ENCODE measurements around the gene ARRDC3.

ARRDC3 gene

DNA sequence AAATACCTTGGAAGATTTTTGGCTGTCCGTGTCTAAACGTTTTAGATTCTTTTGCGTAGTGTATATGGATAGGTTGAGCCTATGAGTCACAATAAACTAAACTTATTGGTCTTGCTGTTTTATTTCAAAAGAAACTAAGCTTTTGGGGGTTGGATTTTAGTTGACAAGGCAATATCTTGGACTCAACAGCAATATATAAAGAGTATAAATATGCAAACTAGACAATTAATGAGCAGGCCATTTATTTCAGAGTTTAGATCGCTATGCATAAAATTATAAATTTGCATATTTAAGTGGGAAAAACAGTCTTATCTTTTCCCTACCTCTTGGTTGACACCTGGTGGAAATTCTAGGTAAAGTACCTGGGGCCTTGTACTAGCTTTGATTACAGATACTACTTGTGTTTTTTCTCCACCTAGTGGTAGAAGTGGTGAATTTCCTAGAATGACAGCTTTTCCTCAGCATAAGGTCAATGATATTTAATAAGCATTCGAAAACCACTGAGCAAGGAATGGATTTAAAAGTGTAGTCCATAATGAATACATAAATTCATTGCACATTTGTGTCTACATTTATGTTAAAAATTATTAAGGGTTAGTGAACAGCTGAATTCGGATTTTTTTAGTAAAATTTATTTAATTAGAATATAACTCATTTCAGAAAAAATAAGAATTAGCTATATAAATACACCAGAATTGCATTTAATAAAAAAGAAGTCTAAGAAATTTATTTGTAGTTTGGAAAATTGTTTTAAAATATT, 1.7 kb upstream of the ARRDC3 start:
- no peak for DNase-seq

DNA sequence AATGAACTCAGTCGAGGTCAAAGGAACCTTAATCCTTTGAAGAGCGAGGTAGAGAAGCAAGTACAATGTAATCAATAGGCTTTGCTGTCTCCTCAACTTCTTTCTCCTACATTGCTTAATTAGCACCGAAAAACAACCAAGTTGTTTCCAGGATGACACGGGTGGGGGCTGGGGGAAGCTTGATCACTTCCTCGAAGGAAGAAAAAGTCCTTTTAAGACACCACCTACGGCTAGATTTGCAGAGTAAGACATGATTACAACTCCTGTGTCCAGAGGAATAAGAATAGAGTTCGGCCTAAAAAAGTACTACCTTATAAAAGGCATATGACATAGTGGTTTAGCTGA, 811 bp upstream of the ARRDC3 start:
- peak; percentile 21 to 30 for DNase-seq

DNA sequence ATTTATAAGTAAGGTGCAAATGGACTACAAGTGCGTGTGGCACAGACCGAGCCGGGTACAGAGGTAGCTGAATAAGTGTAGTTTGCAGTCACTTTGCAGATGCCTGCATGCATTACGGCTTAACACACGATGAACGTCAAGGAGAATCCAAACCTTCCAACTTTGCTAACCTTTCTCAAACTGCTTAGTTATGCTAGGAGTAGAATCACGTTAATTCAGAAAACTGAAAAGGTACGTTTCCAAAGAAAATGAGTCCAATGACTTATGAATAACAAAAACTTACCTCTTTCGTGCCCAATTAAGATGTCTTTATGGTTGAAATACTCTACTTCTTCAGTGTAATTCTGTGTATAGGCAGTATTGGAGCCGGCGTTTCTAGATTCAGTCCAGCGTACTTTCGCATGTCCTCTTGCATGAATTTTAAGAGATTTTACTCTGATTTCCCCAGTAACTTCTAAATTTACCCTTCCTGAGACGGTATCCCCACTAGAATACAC, 539 bp downstream of the ARRDC3 start:
- DNase-seq, result peak; percentile 25 to 37

DNA sequence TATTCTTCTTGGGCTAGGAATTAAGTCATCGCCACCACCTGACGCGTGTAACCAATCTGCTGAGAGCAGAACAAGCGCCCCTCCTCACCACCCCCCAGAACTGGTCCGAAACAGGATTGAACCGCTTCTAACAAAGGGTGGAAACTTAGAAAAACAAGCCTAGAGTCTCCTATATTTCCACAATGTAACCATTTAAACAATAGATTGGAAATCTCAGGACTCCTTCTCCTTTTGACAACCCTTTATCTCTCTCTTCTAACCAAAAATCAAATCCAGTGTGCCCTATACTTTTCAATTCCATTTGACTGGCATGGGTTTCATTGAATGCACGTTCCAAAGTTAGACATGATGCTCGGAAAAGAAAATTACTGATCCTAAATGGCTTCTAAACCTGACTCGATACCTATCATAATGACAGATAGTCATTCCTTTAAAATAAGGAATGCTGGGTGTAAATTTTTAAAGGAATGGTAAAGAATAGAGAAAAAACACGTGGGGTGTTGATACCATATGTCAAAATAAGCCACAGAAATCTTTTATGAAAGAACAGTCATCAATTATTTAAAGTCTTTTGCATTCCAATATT, 1.2 kb downstream of the ARRDC3 start:
- peak; percentile 65 to 72 for DNase-seq

DNA sequence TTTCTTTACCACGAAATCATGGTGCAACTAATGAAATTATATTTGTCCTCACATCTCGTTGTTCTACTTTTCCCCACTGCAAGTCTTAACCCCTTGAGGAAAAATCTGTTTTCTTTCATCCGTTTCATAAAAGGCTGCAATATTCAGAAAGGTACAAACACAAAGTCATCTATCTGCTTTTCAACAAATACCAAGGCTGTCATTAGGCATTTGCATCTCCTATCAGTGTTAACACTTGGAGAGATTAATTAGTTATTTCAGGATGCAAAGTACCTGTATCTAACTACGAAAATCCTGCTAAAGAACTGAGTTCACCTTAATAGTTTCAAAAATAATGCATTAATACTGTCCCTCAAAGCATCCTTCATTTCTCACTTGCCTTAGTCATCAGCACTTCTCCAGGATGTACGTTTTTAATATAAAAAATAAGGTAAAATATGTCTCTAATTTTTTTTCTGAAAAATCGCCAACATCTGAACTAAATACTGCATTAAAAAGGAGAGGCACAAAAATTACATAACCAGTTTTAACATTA, 1.8 kb downstream of the ARRDC3 start:
- DNase-seq, result no peak

DNA sequence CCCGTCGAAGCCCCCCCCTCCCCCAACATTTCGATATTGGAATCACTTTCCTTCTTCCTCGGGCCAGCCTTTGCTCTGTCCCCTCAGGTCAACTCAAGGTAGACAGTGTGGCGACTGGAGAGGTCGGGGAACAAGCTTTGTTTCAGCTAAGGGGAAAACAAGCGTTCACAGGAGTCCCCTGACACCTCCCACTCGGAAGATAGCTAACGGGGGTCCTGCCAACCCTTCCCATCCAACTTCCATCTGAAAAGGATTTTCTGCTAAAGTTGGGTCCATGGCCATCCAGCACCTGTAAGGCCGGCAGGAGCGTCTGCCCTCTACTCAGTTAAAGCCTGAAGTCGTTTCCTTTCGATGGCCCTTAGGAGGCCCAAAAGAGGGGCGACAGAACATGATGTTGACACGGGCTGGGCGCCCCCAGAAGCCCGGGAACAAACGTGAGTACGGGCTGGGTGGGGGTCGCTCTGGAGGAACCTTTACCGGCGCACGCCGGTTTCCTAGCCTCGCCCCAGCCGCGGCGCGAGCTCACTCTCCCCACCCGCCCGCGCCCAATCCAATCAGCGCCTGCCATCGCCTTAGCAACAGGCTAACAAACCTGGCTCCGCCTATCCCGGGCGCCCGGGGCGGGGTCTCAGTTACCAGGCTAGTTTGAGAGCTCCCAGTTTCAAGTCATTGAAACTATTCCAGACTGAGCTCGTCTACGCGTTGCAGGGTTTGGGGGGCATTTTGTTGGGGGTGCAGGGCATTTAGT, 2.5 kb downstream of the ARRDC3 start:
- DNase-seq, result peak; percentile 99

DNA sequence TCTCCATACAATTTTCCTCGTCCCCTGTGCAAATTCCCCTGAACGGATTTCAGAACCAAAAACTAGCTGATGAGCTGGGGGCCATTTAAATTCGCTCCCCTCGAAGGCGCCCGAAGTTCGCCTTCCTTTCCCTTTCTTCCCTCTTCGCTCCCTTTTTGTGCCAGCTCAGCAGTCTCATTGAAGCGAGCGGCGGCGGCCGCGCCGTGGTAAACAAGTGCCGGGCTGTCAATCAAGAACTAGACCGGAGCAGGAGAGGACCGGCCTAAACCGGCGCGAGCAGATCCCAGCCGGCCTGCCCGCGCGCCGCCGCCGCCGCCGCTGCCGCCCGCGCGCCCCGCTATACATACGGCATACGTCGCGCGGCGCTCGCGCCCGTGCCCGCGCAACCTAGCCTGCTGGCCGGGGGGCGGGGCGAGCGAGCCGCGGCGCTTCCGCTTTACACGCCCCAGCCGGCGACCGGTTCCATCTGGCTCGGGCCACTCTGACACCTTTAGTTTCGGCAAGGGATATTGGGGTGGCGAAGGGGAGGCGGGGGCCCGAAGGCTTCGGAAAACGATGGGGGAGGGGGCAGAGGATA, 3.1 kb downstream of the ARRDC3 start:
- DNase-seq, result peak; percentile 93

DNA sequence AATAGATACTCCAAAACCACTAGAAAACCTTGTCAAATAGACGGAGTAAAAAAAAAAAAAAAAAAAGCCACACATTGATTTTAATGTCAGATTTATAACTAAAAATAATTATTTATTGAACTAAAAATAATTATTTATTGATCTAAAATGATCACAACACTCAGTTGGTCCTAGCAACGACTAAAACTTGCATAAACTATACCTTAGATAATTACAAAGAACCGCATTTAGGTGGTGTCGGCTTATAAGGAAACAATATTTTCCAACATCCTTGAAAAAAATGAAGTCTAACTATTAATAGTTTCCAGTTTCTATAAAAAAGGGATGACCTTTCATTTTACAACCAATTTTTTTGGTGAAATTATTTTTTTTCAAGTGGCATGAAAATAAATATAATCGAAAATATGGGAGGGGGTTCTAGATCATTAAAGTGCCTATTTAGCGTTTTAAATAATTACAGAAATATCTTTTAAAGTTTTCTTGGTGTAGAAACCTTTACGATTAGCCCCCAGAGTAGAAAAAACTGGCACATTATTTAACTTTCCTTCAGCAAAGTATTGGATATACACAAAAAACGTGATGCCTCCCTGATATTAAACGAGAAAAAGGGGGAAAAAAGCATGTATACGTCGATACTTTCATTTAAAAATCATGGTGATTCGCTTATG, 3.7 kb downstream of the ARRDC3 start:
- DNase-seq, result no peak

DNA sequence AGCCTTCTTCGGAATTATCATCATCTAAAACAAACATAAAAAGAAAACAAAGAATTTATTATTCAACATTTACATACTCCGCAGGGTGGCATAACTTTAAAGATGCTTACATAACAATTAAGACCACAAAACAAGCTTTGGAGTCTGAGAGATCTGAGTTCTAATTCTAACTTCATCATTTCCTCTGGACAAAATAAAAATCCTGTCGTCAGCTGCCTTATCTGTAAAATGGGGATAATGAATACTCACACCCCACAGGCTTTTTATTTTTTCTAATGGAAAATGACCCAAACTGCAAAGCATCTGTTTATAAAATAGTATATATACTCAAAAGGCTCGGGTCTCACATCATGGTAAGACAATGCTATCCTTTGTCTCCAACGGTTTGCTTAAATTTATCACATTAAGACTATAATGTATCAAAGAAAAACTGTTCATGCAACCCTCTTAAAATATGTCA, 4.3 kb downstream of the ARRDC3 start:
- no peak for DNase-seq

DNA sequence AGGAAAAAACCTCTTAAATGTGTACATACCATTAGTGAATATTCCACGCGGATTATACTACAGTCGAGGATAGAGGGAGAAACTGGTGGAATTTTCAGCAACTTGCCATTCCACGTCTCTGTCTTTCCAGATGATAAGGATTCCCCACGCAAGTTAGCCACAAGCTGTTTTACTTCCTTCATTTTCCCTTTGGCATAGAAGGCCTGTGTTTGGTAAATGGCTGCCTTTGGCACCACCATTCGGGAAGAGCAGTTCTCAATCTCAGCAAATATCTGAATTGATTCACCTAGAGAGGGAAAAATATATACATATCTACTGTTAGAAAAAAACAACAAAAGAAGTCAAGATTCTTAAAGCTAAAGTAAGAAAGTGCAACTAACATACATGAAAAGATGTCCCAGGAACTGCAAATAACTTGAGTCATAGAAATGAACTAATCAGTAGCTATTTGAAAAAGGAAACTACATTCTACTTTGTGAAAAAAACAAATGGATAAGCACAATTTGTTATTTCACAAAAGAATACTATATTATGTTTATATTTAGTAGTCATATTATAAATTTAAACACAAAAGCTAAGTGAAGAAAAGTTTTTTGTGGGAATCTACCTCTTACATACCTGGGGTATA, 8.1 kb downstream of the ARRDC3 start:
- no peak for DNase-seq

DNA sequence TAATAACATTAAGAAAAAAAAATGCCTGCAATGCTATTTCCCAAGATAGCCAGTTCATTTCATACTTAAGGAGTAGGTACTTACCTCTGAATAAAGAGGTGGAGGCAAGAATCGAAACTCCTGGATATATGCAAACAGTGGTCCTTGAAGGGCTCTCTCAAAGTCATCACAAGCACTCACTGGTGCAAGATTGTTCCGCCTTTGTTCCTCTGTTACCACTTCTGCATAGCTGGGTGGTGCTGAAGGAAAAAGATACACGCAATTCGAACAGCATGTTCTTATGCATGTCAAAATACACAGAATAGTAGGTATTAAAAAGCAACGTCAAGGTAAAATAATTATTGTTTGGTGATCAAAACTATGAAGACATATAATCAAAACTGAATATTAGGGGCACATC, 9.5 kb downstream of the ARRDC3 start:
- DNase-seq, result no peak

DNA sequence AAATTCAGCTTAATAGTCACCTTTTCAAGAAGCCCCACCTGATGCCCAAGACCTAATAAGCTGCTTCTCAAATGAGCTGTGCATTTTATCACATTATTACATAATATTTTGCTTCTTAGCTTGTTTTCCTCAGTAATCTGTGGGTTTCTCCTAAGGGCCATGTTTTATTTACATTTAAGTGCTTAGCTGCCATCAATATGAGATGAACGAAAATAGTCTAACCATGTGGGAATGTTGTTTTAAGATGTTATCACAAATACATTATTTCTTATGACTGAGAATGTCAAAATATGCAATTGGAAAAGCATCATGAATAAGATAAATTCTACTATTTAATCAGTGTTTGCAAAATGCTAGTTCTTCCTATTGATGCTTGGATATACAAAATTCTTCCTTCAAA, 10.1 kb downstream of the ARRDC3 start:
- DNase-seq, result no peak

DNA sequence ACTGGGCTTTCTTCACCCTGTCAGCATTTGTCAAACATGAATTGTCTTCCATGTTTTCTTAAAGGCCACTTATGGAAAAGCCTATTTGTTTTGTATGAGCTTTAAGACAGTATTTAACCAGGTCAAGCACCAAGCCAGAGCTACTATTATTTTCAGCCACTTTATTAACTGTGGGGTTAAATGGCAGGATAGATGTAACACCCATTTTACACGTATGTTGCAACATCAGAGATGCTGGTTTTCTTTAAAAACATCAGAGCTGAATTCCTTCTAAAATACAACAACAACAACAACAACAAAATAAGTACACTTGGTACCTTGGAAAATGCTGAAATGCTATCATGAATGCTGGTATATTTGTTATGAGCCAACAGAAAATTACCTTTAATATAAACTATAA, 13.6 kb downstream of the ARRDC3 start:
- no peak for DNase-seq

DNA sequence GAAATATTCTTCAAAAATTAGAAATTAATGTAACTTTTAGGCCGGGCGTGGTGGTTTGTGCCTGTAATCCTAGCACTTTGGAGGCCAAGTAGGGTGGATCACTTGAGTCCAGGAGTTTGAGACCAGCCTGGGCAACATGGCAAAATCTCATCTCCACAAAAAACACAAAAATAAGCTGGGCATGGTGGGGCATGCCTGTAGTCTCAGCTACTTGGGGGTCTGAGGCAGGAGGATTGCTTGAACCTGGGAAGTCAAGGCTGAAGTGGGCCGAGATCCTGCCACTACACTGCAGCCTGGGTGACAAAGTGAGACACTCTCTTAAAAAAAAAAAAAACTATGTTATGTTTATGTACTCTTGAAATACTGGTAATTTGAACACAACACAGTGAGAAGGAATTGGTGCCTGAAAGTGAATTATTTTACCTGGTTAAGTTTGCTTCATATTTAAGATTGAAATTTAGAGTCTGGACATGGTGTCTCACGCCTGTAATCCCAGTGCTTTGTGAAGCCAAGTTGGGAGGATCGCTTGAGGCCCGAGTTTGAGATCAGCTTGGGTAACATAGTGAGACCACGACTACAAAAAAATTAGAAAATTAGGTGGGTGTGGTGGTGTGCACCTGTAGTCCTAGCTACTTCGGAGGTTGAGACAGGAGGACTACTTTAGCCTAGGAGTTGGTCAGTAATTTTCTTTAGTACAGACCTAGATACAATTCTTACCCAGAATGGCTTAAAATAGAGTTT, 15.0 kb downstream of the ARRDC3 start:
- no peak for DNase-seq

DNA sequence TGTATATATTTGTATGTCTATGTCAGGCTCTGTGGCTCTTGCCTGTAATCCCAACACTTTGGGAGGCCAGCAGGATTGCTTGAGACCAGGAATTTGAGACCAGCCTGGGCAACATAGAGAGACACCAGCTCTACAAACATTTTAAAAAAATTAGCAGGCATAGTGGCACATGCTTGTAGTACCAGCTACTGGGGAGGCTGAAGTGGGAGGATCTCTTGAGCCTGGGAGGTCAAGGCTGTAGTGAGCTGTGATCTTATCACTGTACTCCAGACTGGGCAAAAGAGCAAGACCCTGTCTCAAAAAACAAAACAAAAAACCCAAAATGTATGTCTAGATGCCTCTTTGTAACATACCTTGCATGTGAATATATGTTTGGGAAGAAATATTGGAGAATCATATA, 15.8 kb downstream of the ARRDC3 start:
- DNase-seq, result no peak

DNA sequence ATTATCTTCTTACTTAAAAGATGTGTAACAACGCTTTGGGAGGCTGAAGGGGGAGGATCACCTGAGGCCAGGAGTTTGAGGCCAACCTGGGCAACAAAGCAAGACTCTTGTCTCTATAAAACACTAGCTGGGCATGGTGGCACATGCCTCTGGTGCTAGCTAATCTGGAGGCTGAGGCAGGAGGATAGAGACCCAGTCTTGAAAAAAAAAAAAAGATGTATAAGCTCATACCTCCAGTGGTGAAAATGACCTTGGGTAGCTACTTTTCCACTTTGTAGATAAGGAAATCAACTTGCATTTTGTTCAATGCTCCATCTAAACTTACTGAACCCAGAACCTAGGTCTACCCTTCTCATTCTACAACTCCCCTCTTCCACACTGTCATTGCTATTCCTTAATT, 16.6 kb downstream of the ARRDC3 start:
- no peak for DNase-seq

DNA sequence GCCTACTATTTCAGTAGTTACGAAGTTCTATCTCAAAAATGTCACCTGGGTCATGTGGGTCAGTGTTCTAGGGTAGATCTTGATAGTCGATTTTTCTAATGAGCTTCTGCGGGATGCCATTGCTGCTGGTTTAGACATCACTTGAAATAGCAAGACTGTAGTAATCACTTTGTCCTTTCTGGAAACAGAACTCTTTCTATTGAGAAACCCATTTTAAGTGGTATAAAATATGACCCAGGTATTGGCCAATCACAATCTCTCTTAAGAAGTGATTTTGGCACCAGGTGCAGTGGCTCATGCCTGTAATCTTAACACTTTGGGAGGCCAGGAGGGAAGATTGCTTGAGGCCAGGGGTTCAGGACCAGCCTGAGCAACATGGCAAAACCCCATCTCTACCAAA, 17.6 kb downstream of the ARRDC3 start:
- DNase-seq, result no peak

DNA sequence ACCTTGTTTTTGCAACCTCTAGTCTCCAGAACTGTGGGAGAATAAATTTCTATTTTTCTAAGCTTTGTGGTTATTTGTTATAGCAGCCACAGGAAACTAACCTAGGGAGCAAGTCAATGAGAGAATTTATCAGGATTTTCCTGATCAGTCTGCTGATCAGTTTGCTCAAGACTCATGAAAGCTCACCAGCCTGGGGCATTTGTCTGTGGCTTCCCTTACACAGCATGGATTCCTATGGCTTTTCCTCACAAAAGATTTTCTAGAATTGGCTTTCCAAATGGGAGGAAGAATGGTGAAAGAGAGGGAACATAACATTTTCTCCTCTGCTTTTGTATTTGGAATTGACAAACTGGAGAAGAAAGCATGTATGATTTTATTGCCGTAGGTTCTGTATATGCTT, 20.2 kb downstream of the ARRDC3 start:
- DNase-seq, result no peak

DNA sequence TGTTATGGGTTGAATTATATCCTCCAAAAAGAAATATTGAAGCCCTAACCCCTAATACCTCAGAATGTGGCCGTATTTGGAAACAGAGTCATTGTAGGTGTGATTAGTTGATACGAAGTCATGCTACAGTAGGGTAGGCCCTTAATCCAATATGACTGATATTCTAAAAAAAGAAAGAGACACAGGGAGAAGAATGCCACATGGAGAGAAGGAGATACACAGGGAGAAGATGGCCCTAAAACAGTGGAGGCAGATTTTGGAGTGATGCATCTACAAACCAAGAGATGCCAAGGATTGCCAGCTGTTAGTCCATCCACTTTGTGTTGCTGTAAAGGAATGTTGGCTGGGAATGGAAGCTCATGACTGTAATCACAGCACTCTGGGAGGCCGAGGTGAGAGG, 21.3 kb downstream of the ARRDC3 start:
- DNase-seq, result no peak

DNA sequence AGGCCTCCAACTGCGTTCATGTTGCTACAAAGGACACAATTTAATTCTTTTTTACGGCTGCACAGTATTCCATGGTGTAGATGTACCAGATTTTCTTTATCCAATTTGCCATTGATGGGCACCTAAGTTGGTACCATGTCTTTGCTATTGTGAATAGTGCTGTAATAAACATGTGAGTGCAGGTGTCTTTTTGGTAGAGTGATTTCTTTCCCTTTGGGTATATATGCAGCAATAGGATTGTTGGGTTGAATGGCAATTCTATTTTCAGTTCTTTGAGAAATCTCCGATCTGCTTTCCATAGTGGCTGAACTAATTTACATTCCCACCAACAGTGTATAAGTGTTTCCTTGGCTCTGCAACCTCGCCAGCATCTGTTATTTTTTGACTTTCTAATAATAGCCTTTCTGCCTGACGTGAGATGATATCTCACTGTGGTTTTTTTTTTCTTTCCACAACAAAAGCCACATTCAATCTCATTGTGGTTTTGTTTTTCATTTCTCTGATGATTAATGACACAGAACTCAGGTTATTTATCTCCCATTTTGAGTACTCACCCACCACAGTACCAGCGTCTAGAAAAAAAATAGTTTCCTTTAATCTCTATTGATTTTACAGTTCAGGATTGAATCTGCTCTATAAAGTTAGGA, 21.9 kb downstream of the ARRDC3 start:
- no peak for DNase-seq
